HepG2 (cell line): ENCODE data around the gene ABCG8. TPM values are rescaled to one million over a fixed set of nuclear protein-coding genes. Genes with fewer than 3 reads are reported as not detected.

Source experiments
- ARID2 ChIP-seq: sonication (generic); formaldehyde crosslinking; IDR thresholded peaks from 2 replicates; pipeline ENCODE4 v1.8.1; 2022; ENCODE audit warnings: mild to moderate bottlenecking, missing genetic modification reagents, borderline replicate concordance
- EEA1 ChIP-seq: sonication (generic); formaldehyde crosslinking; IDR thresholded peaks from 2 replicates; pipeline ENCODE4 v1.5.1; 2020; ENCODE audit warnings: mild to moderate bottlenecking, missing genetic modification reagents, borderline replicate concordance
- FIP1L1 ChIP-seq: fragments of 200-400 bp; formaldehyde crosslinking; IDR thresholded peaks from 2 replicates; pipeline ENCODE4 v1.6.1; 2018; ENCODE audit warnings: low read depth, mild to moderate bottlenecking, low read length, moderate library complexity, borderline replicate concordance; ENCODE audit not compliant: insufficient read depth
- GATAD1 ChIP-seq: IDR thresholded peaks from 2 replicates; pipeline ENCODE4 v1.6.1; 2016; ENCODE audit warnings: missing genetic modification reagents, missing compliant biosample characterization
- HNF4A ChIP-seq: sonication (generic); formaldehyde crosslinking; IDR thresholded peaks from 2 replicates; pipeline ENCODE4 v1.4.0; 2020; ENCODE audit warnings: missing genetic modification reagents
- KLF15 ChIP-seq: sonication (generic); formaldehyde crosslinking; IDR thresholded peaks from 2 replicates; pipeline ENCODE4 v1.8.1; 2023; ENCODE audit warnings: borderline replicate concordance, mild to moderate bottlenecking, inconsistent platforms, missing genetic modification reagents, mixed read lengths
- MAFK ChIP-seq, 2 experiments: IDR thresholded peaks in 1 of 2; conservative IDR thresholded peaks in 1 of 2; 2 replicates each; pipeline ENCODE4 v1.6.1; 2011; ENCODE audit warnings: improper control_type of control experiment in 2 of 2, low read length in 2 of 2
- MTF1 ChIP-seq: sonication (generic); formaldehyde crosslinking; IDR thresholded peaks from 2 replicates; pipeline ENCODE4 v1.5.0; 2020; ENCODE audit warnings: missing genetic modification reagents
- NFKBIZ ChIP-seq: IDR thresholded peaks from 2 replicates; pipeline ENCODE4 v1.6.1; 2018; ENCODE audit warnings: missing genetic modification reagents, missing compliant biosample characterization
- PAF1 ChIP-seq: IDR thresholded peaks from 2 replicates; pipeline ENCODE4 v1.6.1; 2016; ENCODE audit warnings: missing genetic modification reagents, missing compliant biosample characterization
- PITX1 ChIP-seq: sonication (generic); formaldehyde crosslinking; IDR thresholded peaks from 2 replicates; pipeline ENCODE4 v1.5.1; 2020; ENCODE audit warnings: mild to moderate bottlenecking, missing genetic modification reagents
- ZFP36L2 ChIP-seq: sonication (generic); formaldehyde crosslinking; IDR thresholded peaks from 2 replicates; pipeline ENCODE4 v1.4.0; 2020; ENCODE audit warnings: missing genetic modification reagents
- ZMYM3 ChIP-seq: sonication (generic); formaldehyde crosslinking; IDR thresholded peaks from 2 replicates; pipeline ENCODE4 v1.5.1; 2020; ENCODE audit warnings: mild to moderate bottlenecking, missing genetic modification reagents
- ZNF331 ChIP-seq: sonication (generic); formaldehyde crosslinking; IDR thresholded peaks from 2 replicates; pipeline ENCODE4 v1.4.0; 2020; ENCODE audit warnings: missing genetic modification reagents
- ZNF570 ChIP-seq: sonication (generic); formaldehyde crosslinking; IDR thresholded peaks from 2 replicates; pipeline ENCODE4 v1.4.0; 2020; ENCODE audit warnings: mild to moderate bottlenecking, missing genetic modification reagents, borderline replicate concordance
- ZNF781 ChIP-seq: sonication (generic); formaldehyde crosslinking; IDR thresholded peaks from 2 replicates; pipeline ENCODE4 v1.5.1; 2020; ENCODE audit warnings: borderline replicate concordance, mild to moderate bottlenecking, missing genetic modification reagents; ENCODE audit errors: not compliant biosample characterization
- polyA plus RNA-seq, 8 experiments: library from polyadenylated mRNA; depleted of rRNA in 3 of 8; stranded (reverse) in 7 of 8; unstranded in 1 of 8; fragments of >200 nt; fragmentation: Illumina TruSeq in 4 of 8; extraction: Trizol in 4 of 8; gene quantifications; 2 replicates each; pipeline versions ENCODE4 v1.2.1 to v1.2.3, GENCODE V29; 2011 to 2016; ENCODE audit warnings: low read depth in 4 of 8, missing spikeins in 1 of 8, mixed read lengths in 1 of 8; ENCODE audit not compliant: insufficient read depth in 1 of 8
- total RNA-seq, 5 experiments: library from RNA; depleted of rRNA; stranded (reverse); fragments of >200 nt; fragmentation: Illumina TruSeq; extraction: Trizol; gene quantifications; 2 replicates each; pipeline ENCODE4 v1.2.3, GENCODE V29; 2016; ENCODE audit warnings: low read depth in 1 of 5
- TF ChIP-seq, protein P1 (sequence below): sonication (generic); formaldehyde crosslinking; IDR thresholded peaks from 2 replicates; pipeline ENCODE4 v1.8.1; 2023; ENCODE audit warnings: mild to moderate bottlenecking, missing genetic modification reagents
- TF ChIP-seq, protein P2 (sequence below): IDR thresholded peaks from 2 replicates; pipeline ENCODE4 v1.6.1; 2016; ENCODE audit warnings: control low read depth
- TF ChIP-seq, protein P3 (sequence below): sonication (generic); formaldehyde crosslinking; IDR thresholded peaks from 2 replicates; pipeline ENCODE4 v1.8.0; 2022; ENCODE audit warnings: missing genetic modification reagents, mild to moderate bottlenecking, borderline replicate concordance
- TF ChIP-seq, protein P4 (sequence below): sonication (generic); formaldehyde crosslinking; IDR thresholded peaks from 2 replicates; pipeline ENCODE4 v1.5.0; 2020; ENCODE audit warnings: mild to moderate bottlenecking, missing genetic modification reagents
- TF ChIP-seq, protein P5 (sequence below): sonication (generic); formaldehyde crosslinking; IDR thresholded peaks from 2 replicates; pipeline ENCODE4 v1.4.0; 2020; ENCODE audit warnings: missing genetic modification reagents, mild to moderate bottlenecking, borderline replicate concordance

Gene ABCG8
- total and polyA plus RNA-seq, 2 of the 13 experiments (the other 11 are each of a cell fraction or from before 2014, with no cell fraction given) = 8.1 to 8.8 TPM

DNA sequence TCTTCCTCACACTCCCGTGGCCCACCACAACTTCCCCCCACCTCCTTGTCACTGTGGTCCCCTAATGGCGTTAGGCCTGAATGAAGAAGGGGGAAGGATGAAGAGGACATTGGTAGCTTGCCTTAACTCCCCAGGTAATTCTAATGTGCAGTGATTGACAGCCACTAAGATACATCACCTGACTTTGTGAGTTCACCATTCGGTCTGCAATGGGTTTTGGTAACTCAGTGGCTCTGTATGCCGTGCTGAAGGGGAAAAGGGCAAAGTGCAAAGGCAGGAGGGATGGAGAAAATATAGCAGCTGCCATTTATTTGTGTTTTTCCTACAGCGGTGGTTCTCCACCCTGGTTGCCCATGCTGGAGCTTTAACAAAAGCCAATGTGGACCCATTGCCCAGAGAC is 42.2 kb downstream of the ABCG8 start (continued):
- TF ChIP-seq, protein P1, sequence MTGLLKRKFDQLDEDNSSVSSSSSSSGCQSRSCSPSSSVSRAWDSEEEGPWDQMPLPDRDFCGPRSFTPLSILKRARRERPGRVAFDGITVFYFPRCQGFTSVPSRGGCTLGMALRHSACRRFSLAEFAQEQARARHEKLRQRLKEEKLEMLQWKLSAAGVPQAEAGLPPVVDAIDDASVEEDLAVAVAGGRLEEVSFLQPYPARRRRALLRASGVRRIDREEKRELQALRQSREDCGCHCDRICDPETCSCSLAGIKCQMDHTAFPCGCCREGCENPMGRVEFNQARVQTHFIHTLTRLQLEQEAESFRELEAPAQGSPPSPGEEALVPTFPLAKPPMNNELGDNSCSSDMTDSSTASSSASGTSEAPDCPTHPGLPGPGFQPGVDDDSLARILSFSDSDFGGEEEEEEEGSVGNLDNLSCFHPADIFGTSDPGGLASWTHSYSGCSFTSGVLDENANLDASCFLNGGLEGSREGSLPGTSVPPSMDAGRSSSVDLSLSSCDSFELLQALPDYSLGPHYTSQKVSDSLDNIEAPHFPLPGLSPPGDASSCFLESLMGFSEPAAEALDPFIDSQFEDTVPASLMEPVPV (CRISPR knock-in tag) = 0 out of 2 replicates have a peak, but pooled peaks have one; percentile 46
- TF ChIP-seq EEA1 (CRISPR knock-in tag) (no peak), GATAD1 (CRISPR knock-in tag) (0 out of 2 replicates have a peak, but pooled peaks have one; percentile 13), ARID2 (CRISPR knock-in tag) (0 out of 2 replicates have a peak, but pooled peaks have one; percentile 38), PITX1 (peak; percentile 64), MTF1 (CRISPR knock-in tag) (no peak), ZFP36L2 (CRISPR knock-in tag) (no peak), ZMYM3 (CRISPR knock-in tag) (peak; percentile 30; the same call in 1 of the 2 replicates), PAF1 (peak; percentile 66; the same call in 1 of the 2 replicates), ZNF331 (CRISPR knock-in tag) (0 out of 2 replicates have a peak, but pooled peaks have one; percentile 9), KLF15 (no peak), NFKBIZ (CRISPR knock-in tag) (0 out of 2 replicates have a peak, but pooled peaks have one; percentile 10), ZNF570 (CRISPR knock-in tag) (no peak), FIP1L1 (no peak), HNF4A (CRISPR knock-in tag) (peak; percentile 60), MAFK (conservative IDR thresholded peaks at IDR 0.05 in 1 of 2, IDR thresholded peaks at IDR 0.05 in 1 of 2; ENCODE audit: low read length in 2 of 2) (no peak), ZNF781 (CRISPR knock-in tag) (peak; percentile 33)
- TF ChIP-seq, protein P2, sequence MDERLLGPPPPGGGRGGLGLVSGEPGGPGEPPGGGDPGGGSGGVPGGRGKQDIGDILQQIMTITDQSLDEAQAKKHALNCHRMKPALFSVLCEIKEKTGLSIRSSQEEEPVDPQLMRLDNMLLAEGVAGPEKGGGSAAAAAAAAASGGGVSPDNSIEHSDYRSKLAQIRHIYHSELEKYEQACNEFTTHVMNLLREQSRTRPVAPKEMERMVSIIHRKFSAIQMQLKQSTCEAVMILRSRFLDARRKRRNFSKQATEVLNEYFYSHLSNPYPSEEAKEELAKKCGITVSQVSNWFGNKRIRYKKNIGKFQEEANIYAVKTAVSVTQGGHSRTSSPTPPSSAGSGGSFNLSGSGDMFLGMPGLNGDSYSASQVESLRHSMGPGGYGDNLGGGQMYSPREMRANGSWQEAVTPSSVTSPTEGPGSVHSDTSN (CRISPR knock-in tag) = peak; percentile 78
- TF ChIP-seq, protein P3, sequence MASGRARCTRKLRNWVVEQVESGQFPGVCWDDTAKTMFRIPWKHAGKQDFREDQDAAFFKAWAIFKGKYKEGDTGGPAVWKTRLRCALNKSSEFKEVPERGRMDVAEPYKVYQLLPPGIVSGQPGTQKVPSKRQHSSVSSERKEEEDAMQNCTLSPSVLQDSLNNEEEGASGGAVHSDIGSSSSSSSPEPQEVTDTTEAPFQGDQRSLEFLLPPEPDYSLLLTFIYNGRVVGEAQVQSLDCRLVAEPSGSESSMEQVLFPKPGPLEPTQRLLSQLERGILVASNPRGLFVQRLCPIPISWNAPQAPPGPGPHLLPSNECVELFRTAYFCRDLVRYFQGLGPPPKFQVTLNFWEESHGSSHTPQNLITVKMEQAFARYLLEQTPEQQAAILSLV (CRISPR knock-in tag) = 0 out of 2 replicates have a peak, but pooled peaks have one; percentile 45
- TF ChIP-seq, protein P4, sequence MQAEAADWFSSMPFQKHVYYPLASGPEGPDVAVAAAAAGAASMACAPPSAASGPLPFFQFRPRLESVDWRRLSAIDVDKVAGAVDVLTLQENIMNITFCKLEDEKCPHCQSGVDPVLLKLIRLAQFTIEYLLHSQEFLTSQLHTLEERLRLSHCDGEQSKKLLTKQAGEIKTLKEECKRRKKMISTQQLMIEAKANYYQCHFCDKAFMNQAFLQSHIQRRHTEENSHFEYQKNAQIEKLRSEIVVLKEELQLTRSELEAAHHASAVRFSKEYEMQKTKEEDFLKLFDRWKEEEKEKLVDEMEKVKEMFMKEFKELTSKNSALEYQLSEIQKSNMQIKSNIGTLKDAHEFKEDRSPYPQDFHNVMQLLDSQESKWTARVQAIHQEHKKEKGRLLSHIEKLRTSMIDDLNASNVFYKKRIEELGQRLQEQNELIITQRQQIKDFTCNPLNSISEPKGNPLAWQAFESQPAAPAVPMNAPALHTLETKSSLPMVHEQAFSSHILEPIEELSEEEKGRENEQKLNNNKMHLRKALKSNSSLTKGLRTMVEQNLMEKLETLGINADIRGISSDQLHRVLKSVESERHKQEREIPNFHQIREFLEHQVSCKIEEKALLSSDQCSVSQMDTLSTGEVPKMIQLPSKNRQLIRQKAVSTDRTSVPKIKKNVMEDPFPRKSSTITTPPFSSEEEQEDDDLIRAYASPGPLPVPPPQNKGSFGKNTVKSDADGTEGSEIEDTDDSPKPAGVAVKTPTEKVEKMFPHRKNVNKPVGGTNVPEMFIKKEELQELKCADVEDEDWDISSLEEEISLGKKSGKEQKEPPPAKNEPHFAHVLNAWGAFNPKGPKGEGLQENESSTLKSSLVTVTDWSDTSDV (CRISPR knock-in tag) = 0 out of 2 replicates have a peak, but pooled peaks have one; percentile 48
- TF ChIP-seq, protein P5, sequence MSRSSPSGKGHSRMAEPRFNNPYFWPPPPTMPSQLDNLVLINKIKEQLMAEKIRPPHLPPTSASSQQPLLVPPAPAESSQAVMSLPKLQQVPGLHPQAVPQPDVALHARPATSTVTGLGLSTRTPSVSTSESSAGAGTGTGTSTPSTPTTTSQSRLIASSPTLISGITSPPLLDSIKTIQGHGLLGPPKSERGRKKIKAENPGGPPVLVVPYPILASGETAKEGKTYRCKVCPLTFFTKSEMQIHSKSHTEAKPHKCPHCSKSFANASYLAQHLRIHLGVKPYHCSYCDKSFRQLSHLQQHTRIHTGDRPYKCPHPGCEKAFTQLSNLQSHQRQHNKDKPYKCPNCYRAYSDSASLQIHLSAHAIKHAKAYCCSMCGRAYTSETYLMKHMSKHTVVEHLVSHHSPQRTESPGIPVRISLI (CRISPR knock-in tag) = no peak
